Loucy (cell line): ENCODE measurements around the gene RGS6.

ENCODE experiments used
- CTCF ChIP-seq: fragments of 200-600 bp; sonication (generic); conservative IDR thresholded peaks from 2 replicates; pipeline ENCODE4 v1.5.1; 2014; ENCODE audit warnings: mild to moderate bottlenecking, antibody characterized with exemption, low read length
- EZH2phosphoT487 ChIP-seq: fragments of 200-600 bp; IDR thresholded peaks from 2 replicates; pipeline ENCODE4 v1.6.1; 2018; ENCODE audit warnings: antibody characterized with exemption, mild to moderate bottlenecking, moderate library complexity, borderline replicate concordance

- no peak for TF ChIP-seq CTCF
- no peak for TF ChIP-seq EZH2phosphoT487
Observed at GRCh38 chr14:72253503-72253902, 321.3 kb downstream of the RGS6 start.
